HG02938 (cell line): Measurements from ENCODE around the gene CFAP100.
A peak's percentile ranks its signal among the peaks of the same experiment; 100 is the strongest.

Experiments used
- ATAC-seq: cut with Tn5 transposase; IDR thresholded peaks from one replicate; pipeline ENCODE4 v1.9.1; 2021; ENCODE audit warnings: mild to moderate bottlenecking, moderate library complexity; ENCODE audit not compliant: unreplicated experiment

Gene CFAP100

GRCh38 chr3:126373682-126374601 is 20.8 kb upstream of the CFAP100 start:
- no peak for ATAC-seq

GRCh38 chr3:126375835-126376331 is 18.8 kb upstream of the CFAP100 start:
- ATAC-seq, result no peak

GRCh38 chr3:126376444-126376843 is 18.3 kb upstream of the CFAP100 start:
- ATAC-seq, result no peak

GRCh38 chr3:126377211-126377610 is 17.5 kb upstream of the CFAP100 start:
- no peak for ATAC-seq

GRCh38 chr3:126378341-126378751 is 16.4 kb upstream of the CFAP100 start:
- ATAC-seq, result no peak

GRCh38 chr3:126380011-126380768 is 14.5 kb upstream of the CFAP100 start:
- ATAC-seq, result no peak

GRCh38 chr3:126381966-126382365 is 12.7 kb upstream of the CFAP100 start:
- no peak for ATAC-seq

GRCh38 chr3:126389112-126389793 is 5.5 kb upstream of the CFAP100 start:
- ATAC-seq, result peak; percentile 51

- no peak for ATAC-seq
Observed at GRCh38 chr3:126389794-126390146, 4.9 kb upstream of the CFAP100 start.

GRCh38 chr3:126390201-126390600 is 4.5 kb upstream of the CFAP100 start:
- no peak for ATAC-seq

- no peak for ATAC-seq
Observed at GRCh38 chr3:126390751-126391150, 4.0 kb upstream of the CFAP100 start.

GRCh38 chr3:126391631-126392030 is 3.1 kb upstream of the CFAP100 start:
- ATAC-seq, result no peak

GRCh38 chr3:126392246-126392645 is 2.5 kb upstream of the CFAP100 start:
- no peak for ATAC-seq

- no peak for ATAC-seq
Observed at GRCh38 chr3:126393563-126393962, 1.1 kb upstream of the CFAP100 start.

- no peak for ATAC-seq
Observed at GRCh38 chr3:126394977-126395321, 240 bp downstream of the CFAP100 start.

GRCh38 chr3:126395846-126396513 is 1.3 kb downstream of the CFAP100 start:
- ATAC-seq, result no peak

- ATAC-seq, result no peak
Observed at GRCh38 chr3:126396536-126396935, 1.8 kb downstream of the CFAP100 start.

- ATAC-seq, result no peak
Observed at GRCh38 chr3:126397610-126398422, 3.1 kb downstream of the CFAP100 start.

- ATAC-seq, result no peak
Observed at GRCh38 chr3:126398423-126399350, 4.0 kb downstream of the CFAP100 start.
